Skeletal muscle tissue (tissue), 4 donors: ENCODE results near the gene TTC34. TPM values are rescaled to one million over a fixed set of nuclear protein-coding genes. Genes with fewer than 3 reads are reported as not detected.

Experiments used
- H3K27ac ChIP-seq: one replicate; pipeline ENCODE4 v1.7.0; 2013; ENCODE audit warnings: mild to moderate bottlenecking, low read depth, low read length, inconsistent platforms
- H3K27me3 ChIP-seq, 3 donors: one replicate each; pipeline ENCODE4 v1.7.0; 2013; ENCODE audit warnings: low read length in 3 of 3; ENCODE audit not compliant: control insufficient read depth in 3 of 3, insufficient read depth in 3 of 3
- H3K36me3 ChIP-seq, 3 donors: one replicate each; pipeline ENCODE4 v1.7.0; 2013; ENCODE audit warnings: low read length in 3 of 3; ENCODE audit not compliant: control insufficient read depth in 3 of 3, insufficient read depth in 3 of 3
- H3K4me1 ChIP-seq, 3 donors: one replicate each; pipeline ENCODE4 v1.7.0; 2013; ENCODE audit warnings: low read length in 3 of 3, mild to moderate bottlenecking in 3 of 3; ENCODE audit not compliant: control insufficient read depth in 3 of 3, insufficient read depth in 3 of 3
- H3K4me3 ChIP-seq, 3 donors: one replicate each; pipeline ENCODE4 v1.7.0; 2013; ENCODE audit warnings: low read length in 3 of 3
- H3K9ac ChIP-seq, 3 donors: one replicate each; pipeline ENCODE4 v1.7.0; 2013; ENCODE audit warnings: low read length in 3 of 3, mild to moderate bottlenecking in 3 of 3, moderate library complexity in 2 of 3, low read depth in 1 of 3
- H3K9me3 ChIP-seq, 3 donors: one replicate each; pipeline ENCODE4 v1.7.0; 2013; ENCODE audit warnings: low read length in 3 of 3; ENCODE audit not compliant: control insufficient read depth in 3 of 3
- total RNA-seq: library from RNA; depleted of rRNA; stranded (reverse); fragments of >200 nt; gene quantifications from one replicate; pipeline ENCODE4 v1.2.3, GENCODE V29; 2014
- donor health status: Osteomylitis.

The TTC34 gene
- total RNA-seq, 1 donor from 2014 or later: under 0.01 TPM

- H3K27ac ChIP-seq: no peak overlapping the region
- peaks cover 0 to 4% (median 3%) of the 10 kb centered on the region in 3 donors for H3K9me3 ChIP-seq
- peaks cover 0 to 9% (median 8%) of the 10 kb centered on the region in 3 donors for H3K4me1 ChIP-seq
- H3K27me3 ChIP-seq: peaks cover 22 to 32% (median 26%) of the 10 kb centered on the region in 3 donors
- no peak overlapping the region for H3K4me3 ChIP-seq
- H3K9ac ChIP-seq: no peak overlapping the region
- H3K36me3 ChIP-seq: no peaks in the 10 kb centered on the region
Measured at GRCh38 chr1:2598329-2598931, 203.1 kb downstream of the TTC34 start.

GRCh38 chr1:2597441-2598328 lies 203.8 kb downstream of the TTC34 start:
- Histone ChIP-seq H3K9me3 (peaks cover 0 to 4% (median 3%) of the 10 kb centered on the region in 3 donors), H3K27me3 (peaks cover 23 to 34% (median 26%) of the 10 kb centered on the region in 3 donors)

GRCh38 chr1:2596530-2597333 lies 204.8 kb downstream of the TTC34 start:
- Histone ChIP-seq H3K36me3 (no peaks in the 10 kb centered on the region), H3K27me3 (peaks cover 22 to 26% (median 25%) of the 10 kb centered on the region in 3 donors)

More at GRCh38 chr1:2597441-2598328, 203.8 kb downstream of the TTC34 start:
- no peak overlapping the region for H3K9ac ChIP-seq
- no peak overlapping the region for H3K4me3 ChIP-seq
- H3K27ac ChIP-seq: no peak overlapping the region
- peaks cover 0 to 12% (median 11%) of the 10 kb centered on the region in 3 donors for H3K4me1 ChIP-seq
- H3K36me3 ChIP-seq: no peaks in the 10 kb centered on the region

GRCh38 chr1:2595812-2596529 lies 205.5 kb downstream of the TTC34 start:
- Histone ChIP-seq H3K9ac (no peak overlapping the region), H3K9me3 (peaks cover 0 to 3% (median 0%) of the 10 kb centered on the region in 3 donors), H3K27me3 (peaks cover 22 to 25% (median 25%) of the 10 kb centered on the region in 3 donors), H3K4me3 (no peak overlapping the region), H3K27ac (no peak overlapping the region), H3K36me3 (no peaks in the 10 kb centered on the region), H3K4me1 (peaks cover 0 to 12% (median 11%) of the 10 kb centered on the region in 3 donors)

More at GRCh38 chr1:2596530-2597333, 204.8 kb downstream of the TTC34 start:
- H3K27ac ChIP-seq: no peak overlapping the region
- H3K4me1 ChIP-seq: peaks cover 0 to 12% (median 11%) of the 10 kb centered on the region in 3 donors
- no peak overlapping the region for H3K9ac ChIP-seq
- H3K9me3 ChIP-seq: peaks cover 0 to 3% (median 2%) of the 10 kb centered on the region in 3 donors
- no peak overlapping the region for H3K4me3 ChIP-seq

GRCh38 chr1:2595261-2595811 lies 206.2 kb downstream of the TTC34 start:
- Histone ChIP-seq H3K9ac (no peak overlapping the region), H3K9me3 (peaks cover 0 to 3% (median 0%) of the 10 kb centered on the region in 3 donors), H3K27me3 (peaks cover 22 to 25% (median 25%) of the 10 kb centered on the region in 3 donors), H3K36me3 (no peaks in the 10 kb centered on the region), H3K4me3 (no peak overlapping the region), H3K4me1 (peaks cover 0 to 12% (median 11%) of the 10 kb centered on the region in 3 donors), H3K27ac (no peak overlapping the region)

DNA sequence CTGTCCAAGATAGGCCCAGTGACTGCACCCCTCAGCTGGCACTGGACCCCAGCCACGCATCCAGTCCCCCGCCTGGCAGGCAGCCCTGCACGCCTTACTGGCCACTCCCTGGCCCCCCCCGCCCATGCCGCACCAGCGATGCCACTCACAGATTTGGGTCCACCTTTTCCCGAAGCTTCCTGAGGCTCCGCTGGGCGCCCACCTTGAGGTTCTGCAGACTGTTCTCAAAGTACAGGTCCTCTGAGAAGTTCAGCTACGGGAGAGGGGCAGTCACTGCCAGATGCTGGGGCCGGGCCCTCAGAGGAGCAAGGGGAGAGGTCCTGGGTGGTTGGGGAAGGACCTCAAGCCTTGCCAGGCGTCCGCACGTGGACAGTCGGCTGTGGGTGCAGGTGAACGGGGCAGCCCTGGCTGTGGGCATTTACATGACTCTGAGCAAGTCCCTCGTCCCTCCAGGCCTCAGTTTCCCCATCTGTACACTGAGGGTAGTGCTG lies 206.8 kb downstream of the TTC34 start:
- no peak overlapping the region for H3K4me3 ChIP-seq
- H3K27ac ChIP-seq: no peak overlapping the region
- H3K36me3 ChIP-seq: no peaks in the 10 kb centered on the region
- H3K27me3 ChIP-seq: peaks cover 22 to 25% (median 25%) of the 10 kb centered on the region in 3 donors
- peaks cover 0 to 3% (median 0%) of the 10 kb centered on the region in 3 donors for H3K9me3 ChIP-seq
- no peak overlapping the region for H3K9ac ChIP-seq
- peaks cover 0 to 12% (median 11%) of the 10 kb centered on the region in 3 donors for H3K4me1 ChIP-seq

- H3K4me3 ChIP-seq: peak overlapping the region in 1 of 3 donors; percentile 35
Measured at GRCh38 chr1:2594001-2594640, 207.4 kb downstream of the TTC34 start.

DNA sequence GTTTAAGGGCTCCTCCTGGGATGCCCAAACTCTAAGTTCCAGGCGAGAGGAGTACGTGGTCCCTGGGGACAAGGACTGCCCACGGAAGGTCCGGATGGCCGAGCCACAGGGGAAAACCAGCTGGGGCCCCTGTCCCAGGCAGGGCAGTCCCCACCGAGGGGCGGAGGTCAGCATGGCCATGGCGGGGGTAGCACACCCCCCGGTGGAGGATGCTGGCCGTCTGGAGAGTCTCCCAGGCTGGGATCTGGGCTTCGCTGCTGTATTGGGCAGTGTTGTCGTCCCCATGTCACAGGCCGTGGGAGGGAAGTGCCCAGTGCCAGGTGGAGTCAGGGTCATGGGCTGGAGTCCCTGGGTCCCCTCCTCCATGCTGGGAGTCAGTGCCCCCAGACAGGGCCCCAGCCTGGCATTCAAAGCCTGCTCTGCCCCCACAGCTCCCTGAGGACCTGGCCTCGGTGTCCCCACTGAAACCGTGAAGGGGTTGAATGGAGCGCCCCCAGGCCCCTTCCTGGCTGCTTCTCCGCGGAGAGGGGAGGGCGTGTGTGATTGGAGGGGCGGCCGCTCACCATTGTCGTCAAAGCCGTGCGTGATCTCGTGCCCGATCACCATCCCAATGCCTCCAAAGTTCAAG lies 208.1 kb downstream of the TTC34 start:
- H3K9ac ChIP-seq: peak overlapping the region in 1 of 3 donors; percentile 60
- peaks cover 0 to 12% (median 11%) of the 10 kb centered on the region in 3 donors for H3K4me1 ChIP-seq
- H3K27ac ChIP-seq: no peak overlapping the region
- no peaks in the 10 kb centered on the region for H3K36me3 ChIP-seq
- no peaks in the 10 kb centered on the region for H3K9me3 ChIP-seq
- H3K4me3 ChIP-seq: no peak overlapping the region
- peaks cover 22 to 27% (median 25%) of the 10 kb centered on the region in 3 donors for H3K27me3 ChIP-seq

More at GRCh38 chr1:2594001-2594640, 207.4 kb downstream of the TTC34 start:
- Histone ChIP-seq H3K4me1 (peaks cover 0 to 12% (median 11%) of the 10 kb centered on the region in 3 donors), H3K27ac (no peak overlapping the region), H3K9ac (peak overlapping the region in 1 of 3 donors; percentile 60), H3K27me3 (peaks cover 22 to 25% (median 25%) of the 10 kb centered on the region in 3 donors), H3K36me3 (no peaks in the 10 kb centered on the region), H3K9me3 (peaks cover 0 to 3% (median 0%) of the 10 kb centered on the region in 3 donors)
